Measurements from ENCODE around the gene JARID2.

JARID2 gene

GRCh38 chr6:15477746-15478145 is 231.9 kb downstream of the JARID2 start:
- no peak for DNase-seq

GRCh38 chr6:15479761-15480160 is 233.9 kb downstream of the JARID2 start:
- DNase-seq: no peak

GRCh38 chr6:15480525-15480924 is 234.7 kb downstream of the JARID2 start:
- DNase-seq: no peak

GRCh38 chr6:15481390-15482291 is 235.8 kb downstream of the JARID2 start:
- DNase-seq: no peak

DNA sequence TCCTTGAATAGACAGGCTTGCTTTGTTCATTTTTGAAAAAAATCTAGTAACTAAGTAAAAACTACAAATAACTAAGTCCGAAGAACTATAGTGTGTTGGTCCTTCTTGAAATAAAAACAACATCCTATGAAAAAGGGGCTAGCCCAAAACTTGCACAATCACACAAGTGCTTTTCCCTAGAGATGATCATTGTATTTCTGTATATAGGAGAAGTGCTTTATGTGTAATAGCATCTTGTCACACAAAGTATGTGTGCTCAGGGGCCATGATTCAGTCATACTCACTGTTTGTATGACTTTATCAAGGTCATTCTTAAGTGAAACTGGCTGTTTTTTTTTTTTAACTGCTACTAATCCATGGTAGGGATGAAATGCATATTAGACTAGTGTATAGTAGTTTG is 237.2 kb downstream of the JARID2 start:
- no peak for DNase-seq

DNA sequence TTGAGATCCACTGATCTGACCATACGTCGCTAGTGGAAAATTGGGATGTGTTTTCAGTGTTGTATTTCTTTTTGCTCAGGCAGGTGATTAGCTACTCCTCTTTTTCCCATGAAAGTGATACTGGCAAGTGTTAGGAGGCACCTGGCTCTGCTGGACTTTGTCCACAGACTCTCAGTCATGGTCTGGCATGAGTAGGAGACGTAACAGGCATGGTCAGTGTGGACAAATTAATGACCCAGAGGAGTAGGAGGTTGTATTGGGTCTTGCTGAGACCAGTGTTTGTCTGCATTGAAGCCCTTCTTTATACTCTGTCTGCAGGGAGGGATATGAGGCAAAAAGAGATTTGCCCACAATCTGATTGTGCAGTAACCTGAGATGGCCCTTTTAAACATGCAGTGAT is 238.3 kb downstream of the JARID2 start:
- DNase-seq: no peak

DNA sequence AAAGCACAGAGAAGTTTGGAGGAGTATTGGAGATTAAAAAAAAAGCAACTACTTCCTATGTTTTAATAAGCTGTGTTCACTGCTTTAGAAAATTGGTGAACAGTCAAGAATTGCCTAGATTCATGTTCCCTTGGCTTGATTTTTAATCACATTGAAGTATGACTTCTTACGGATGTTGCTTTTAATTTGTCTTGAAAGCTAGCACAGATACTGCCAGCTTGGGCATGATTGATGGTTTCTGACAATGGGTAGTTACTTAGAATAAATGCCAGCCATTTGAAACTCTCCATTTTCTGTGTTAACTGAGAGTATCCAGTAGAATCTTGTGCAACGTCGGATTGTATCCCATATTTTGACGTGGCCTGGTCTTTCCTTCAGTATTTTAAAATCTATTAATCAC is 239.0 kb downstream of the JARID2 start:
- DNase-seq: no peak

DNA sequence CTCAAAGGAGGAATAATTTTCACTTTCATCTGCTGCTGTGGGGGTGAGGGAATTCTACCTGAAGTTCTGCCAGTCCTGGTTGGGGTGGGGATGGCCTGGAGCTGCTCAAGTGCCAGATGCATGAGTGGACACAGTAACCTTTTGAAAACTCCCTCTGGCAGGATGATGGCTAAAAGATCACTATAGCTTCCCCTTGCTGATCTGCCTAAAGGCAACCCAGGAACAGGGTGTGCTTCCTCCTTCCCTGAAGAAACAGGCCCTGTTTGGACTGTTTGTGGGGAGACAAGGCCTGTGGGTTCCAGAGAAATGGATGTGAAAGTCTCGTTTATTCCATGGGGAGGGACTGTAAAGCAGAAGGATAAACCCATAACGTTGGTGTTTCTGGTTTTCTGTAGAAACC is 240.1 kb downstream of the JARID2 start:
- DNase-seq: no peak

GRCh38 chr6:15487262-15487661 is 241.4 kb downstream of the JARID2 start:
- DNase-seq: no peak

- no peak for DNase-seq
Observed at GRCh38 chr6:15489261-15489962, 243.5 kb downstream of the JARID2 start.

- no peak for DNase-seq
Observed at GRCh38 chr6:15490242-15491100, 244.6 kb downstream of the JARID2 start.

- peak; percentile 25 to 43 for DNase-seq
Observed at GRCh38 chr6:15491255-15491985, 245.6 kb downstream of the JARID2 start.

DNA sequence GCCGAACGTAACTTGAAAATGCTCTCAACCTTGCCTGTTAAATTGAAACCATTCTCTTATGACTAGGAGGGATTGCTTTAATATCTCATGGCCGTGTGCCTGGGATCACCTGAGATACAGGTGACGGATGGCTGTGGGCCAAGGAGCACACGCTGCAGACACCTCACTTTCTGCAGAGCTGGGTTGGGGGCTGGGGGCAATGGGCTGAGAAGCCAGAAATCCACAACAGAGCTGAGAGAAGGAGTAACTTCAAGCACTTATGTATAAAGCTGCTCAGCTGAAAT is 246.1 kb downstream of the JARID2 start:
- DNase-seq: no peak

DNA sequence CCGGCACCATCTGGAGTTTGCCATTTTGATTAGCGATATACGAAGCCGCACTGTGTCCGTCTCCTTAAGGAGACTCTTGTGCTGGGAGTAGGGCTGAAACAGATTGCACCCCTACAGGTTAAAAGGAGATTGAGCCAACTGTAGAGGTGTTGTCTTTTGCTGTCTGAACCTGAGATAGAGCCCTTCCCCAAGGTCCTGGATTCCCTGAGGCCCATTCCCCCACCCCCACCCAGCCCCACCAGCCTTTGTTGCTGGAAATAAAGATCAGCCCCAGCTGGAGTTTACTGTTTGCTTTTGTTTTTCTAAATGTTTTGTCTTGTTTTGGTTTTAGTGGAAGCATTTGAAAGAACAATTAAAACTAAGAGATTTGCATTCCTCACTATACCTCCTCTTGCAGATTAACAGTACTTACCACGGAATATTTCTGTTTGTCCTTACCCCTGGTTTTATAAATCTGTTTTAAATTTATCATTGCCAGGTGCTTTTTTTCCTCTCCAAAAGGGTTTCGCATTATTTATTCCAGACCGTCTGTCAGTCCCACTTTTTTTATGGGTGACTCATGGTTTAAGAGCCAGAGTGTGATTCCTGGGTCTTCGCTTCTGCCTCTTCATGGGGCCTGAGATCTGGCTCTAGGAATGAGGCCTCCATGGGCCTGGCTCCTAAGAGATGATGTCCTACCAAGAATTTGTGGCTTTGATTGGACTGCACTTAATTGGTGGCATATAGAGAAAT is 247.7 kb downstream of the JARID2 start:
- DNase-seq: no peak

DNA sequence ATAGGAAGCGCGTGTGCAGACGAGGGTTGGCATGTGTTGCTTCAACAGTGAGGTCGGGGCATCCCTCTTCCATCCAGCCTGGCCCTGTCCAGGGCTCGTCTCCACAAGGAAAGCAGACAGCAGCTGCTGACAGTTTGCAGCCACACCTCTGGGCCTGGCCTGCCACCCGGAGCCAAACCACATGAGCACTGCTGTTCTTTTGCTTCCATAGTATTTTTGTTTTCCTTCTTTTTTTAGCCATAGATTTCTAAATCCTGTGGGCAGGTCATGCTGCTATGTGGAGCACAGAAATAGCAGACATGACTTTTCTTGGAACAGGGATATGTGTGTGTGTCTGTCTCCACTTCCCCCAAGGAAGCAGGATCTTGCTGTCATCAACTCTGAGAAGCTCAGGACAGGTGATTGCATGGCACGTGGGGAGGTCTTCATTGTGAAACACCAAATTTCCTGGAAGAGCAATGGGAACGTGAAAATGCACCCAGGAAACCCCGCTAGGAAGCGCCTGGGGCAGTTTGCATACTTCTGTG is 249.6 kb downstream of the JARID2 start:
- no peak for DNase-seq

DNA sequence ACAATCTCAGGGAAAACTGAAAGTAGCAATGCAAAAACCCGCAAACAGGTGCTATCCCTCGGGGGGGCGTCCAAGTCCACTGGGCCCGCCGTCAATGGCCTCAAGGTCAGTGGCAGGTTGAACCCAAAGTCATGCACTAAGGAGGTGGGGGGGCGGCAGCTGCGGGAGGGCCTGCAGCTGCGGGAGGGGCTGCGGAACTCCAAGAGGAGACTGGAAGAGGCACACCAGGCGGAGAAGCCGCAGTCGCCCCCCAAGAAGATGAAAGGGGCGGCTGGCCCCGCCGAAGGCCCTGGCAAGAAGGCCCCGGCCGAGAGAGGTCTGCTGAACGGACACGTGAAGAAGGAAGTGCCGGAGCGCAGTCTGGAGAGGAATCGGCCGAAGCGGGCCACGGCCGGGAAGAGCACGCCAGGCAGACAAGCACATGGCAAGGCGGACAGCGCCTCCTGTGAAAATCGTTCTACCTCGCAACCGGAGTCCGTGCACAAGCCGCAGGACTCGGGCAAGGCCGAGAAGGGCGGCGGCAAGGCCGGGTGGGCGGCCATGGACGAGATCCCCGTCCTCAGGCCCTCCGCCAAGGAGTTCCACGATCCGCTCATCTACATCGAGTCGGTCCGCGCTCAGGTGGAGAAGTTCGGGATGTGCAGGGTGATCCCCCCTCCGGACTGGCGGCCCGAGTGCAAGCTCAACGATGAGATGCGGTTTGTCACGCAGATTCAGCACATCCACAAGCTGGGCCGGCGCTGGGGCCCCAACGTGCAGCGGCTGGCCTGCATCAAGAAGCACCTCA is 250.7 kb downstream of the JARID2 start:
- no peak for DNase-seq

- no peak for DNase-seq
Observed at GRCh38 chr6:15498640-15499039, 252.8 kb downstream of the JARID2 start.

DNA sequence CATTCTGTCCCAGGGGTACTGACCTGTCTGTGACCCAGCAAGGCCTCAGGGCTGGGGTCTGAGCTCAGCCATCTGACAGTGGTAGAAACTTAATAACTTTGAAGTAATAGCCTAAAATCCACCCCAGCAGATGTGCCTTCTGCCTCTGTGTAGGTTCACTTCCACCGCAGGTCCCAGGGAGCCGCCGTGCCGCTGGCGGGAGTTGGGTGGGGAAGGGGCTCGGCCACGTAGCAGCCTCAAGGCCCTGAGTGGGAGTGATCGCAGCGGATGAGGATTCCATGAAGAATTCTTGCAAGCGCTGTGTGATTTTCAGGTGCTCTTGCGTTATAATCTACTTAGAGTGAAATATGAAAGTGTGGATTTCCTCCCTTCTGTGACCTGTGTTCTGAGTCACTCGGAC is 253.3 kb downstream of the JARID2 start:
- no peak for DNase-seq

DNA sequence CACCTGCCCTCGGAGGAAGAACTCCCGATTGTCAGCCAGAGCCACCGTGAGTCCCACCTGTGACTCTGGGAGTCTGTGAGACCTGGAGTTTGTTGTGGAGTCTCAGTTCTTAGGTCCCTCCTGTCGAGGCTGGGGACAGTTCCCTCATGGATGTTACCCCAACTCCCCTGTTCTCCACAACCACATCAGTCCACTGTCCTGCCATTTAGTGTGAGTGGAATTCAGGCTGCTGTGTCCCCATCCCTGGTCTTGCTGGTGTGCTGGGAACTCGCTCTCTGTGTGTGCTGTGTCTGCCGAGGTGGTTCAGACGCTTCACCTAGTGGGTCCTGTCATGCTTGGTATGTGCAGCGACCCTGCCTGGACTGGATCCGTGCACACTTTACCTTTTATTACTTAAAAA is 253.7 kb downstream of the JARID2 start:
- no peak for DNase-seq

GRCh38 chr6:15500078-15500740 is 254.3 kb downstream of the JARID2 start:
- DNase-seq: no peak

Measured in SW 1271 (cell line).